Measurements from ENCODE around the gene DNAH6. TPM values are rescaled to one million over a fixed set of nuclear protein-coding genes. Genes with fewer than 3 reads are reported as not detected.

Gene DNAH6
- total and polyA plus RNA-seq, 2 of the 13 experiments (the other 11 are each of a cell fraction or from before 2014, with no cell fraction given), result 0.01 TPM; not detected in 1

- TF ChIP-seq ZNF503 (CRISPR knock-in tag; IDR thresholded peaks at IDR 0.05) (0 out of 2 replicates have a peak, but pooled peaks have one; percentile 34), GTF2F1 (IDR thresholded peaks at IDR 0.05; ENCODE audit: low read length) (no peak), SIX4 (CRISPR knock-in tag; IDR thresholded peaks at IDR 0.05) (no peak), ZNF646 (CRISPR knock-in tag; IDR thresholded peaks at IDR 0.05) (no peak), ZSCAN22 (CRISPR knock-in tag; IDR thresholded peaks at IDR 0.05) (no peak), ZNF451 (CRISPR knock-in tag; IDR thresholded peaks at IDR 0.05) (no peak), TBX2 (CRISPR knock-in tag; IDR thresholded peaks at IDR 0.05; ENCODE audit: borderline replicate concordance) (0 out of 2 replicates have a peak, but pooled peaks have one; percentile 27), SALL1 (CRISPR knock-in tag; IDR thresholded peaks at IDR 0.05) (peak; percentile 74), THRA (CRISPR knock-in tag; IDR thresholded peaks at IDR 0.05; ENCODE audit: borderline replicate concordance) (peak; percentile 45; the same call in 1 of the 2 replicates), MBD4 (IDR thresholded peaks at IDR 0.05; ENCODE audit: borderline replicate concordance, low read length) (no peak), NONO (IDR thresholded peaks at IDR 0.05) (no peak), NONO (CRISPR knock-in tag; conservative IDR thresholded peaks at IDR 0.05) (0 out of 2 replicates have a peak, but pooled peaks have one; percentile 38), CREM (IDR thresholded peaks at IDR 0.05) (peak; percentile 53; the same call in 1 of the 2 replicates), CREM (CRISPR knock-in tag; IDR thresholded peaks at IDR 0.05) (no peak)
- TF ChIP-seq, protein P1, sequence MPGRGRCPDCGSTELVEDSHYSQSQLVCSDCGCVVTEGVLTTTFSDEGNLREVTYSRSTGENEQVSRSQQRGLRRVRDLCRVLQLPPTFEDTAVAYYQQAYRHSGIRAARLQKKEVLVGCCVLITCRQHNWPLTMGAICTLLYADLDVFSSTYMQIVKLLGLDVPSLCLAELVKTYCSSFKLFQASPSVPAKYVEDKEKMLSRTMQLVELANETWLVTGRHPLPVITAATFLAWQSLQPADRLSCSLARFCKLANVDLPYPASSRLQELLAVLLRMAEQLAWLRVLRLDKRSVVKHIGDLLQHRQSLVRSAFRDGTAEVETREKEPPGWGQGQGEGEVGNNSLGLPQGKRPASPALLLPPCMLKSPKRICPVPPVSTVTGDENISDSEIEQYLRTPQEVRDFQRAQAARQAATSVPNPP (CRISPR knock-in tag; IDR thresholded peaks at IDR 0.05), result 0 out of 2 replicates have a peak, but pooled peaks have one; percentile 49
Observed at GRCh38 chr2:84487298-84487996, 28.9 kb upstream of the DNAH6 start (continued).
